ENCODE data around the gene CAMTA1. TPM values are rescaled to one million over a fixed set of nuclear protein-coding genes. Genes with fewer than 3 reads are reported as not detected.

CAMTA1 gene
- total and polyA plus RNA-seq, 8 donors = 13.0 to 54.2 (median 23.6) TPM

- WGBS, 2 donors = 72 to 79% methylated on average over 12 of the region's 12 CpGs
- Histone ChIP-seq H3K4me3 (no peak overlapping the region), H3K27me3 (no peaks in the 10 kb centered on the region), H3K9me3 (no peaks in the 10 kb centered on the region), H3K36me3 (no peaks in the 10 kb centered on the region), H3K27ac (no peak overlapping the region), H3K4me1 (no peaks in the 10 kb centered on the region)
- ATAC-seq (no peak), FAIRE-seq (no peak), DNase-seq (peak in 1 of 6 donors; percentile 34)
- TF ChIP-seq CTCF (IDR thresholded peaks at IDR 0.05) = no peak
- intact Hi-C loops (cut with DNase I) = no loop called here
These were observed 740.2 kb downstream of the CAMTA1 start for GRCh38 chr1:7525338-7526063.

- Histone ChIP-seq H3K9me3 (no peaks in the 10 kb centered on the region), H3K4me1 (no peaks in the 10 kb centered on the region), H3K27me3 (no peaks in the 10 kb centered on the region), H3K4me3 (no peak overlapping the region), H3K36me3 (no peaks in the 10 kb centered on the region), H3K27ac (no peak overlapping the region)
- TF ChIP-seq CTCF (IDR thresholded peaks at IDR 0.05) = no peak
- ATAC-seq (no peak), DNase-seq (peak in 1 of 6 donors; percentile 26), FAIRE-seq (no peak)
- 72 to 77% methylated on average over 10 of the region's 10 CpGs for WGBS, 2 donors
- intact Hi-C loops (cut with DNase I) = no loop called here
These were observed 741.1 kb downstream of the CAMTA1 start for GRCh38 chr1:7526196-7526866.

- Histone ChIP-seq H3K4me1 (no peaks in the 10 kb centered on the region), H3K9me3 (no peaks in the 10 kb centered on the region), H3K4me3 (no peak overlapping the region), H3K27ac (no peak overlapping the region), H3K36me3 (no peaks in the 10 kb centered on the region), H3K27me3 (no peaks in the 10 kb centered on the region)
- peak in 1 of 6 donors; percentile 23 for DNase-seq
- 81 to 82% methylated on average over 12 of the region's 12 CpGs for WGBS, 2 donors
- intact Hi-C loops (cut with DNase I) = no loop called here
- no peak for FAIRE-seq
- no peak for TF ChIP-seq CTCF (IDR thresholded peaks at IDR 0.05)
- no peak for ATAC-seq
These were observed 741.8 kb downstream of the CAMTA1 start for GRCh38 chr1:7526867-7527732.

- 86 to 93% methylated on average over 7 of the region's 7 CpGs for WGBS, 2 donors
- Histone ChIP-seq H3K4me1 (no peaks in the 10 kb centered on the region), H3K27ac (no peak overlapping the region), H3K4me3 (no peak overlapping the region), H3K9me3 (no peaks in the 10 kb centered on the region), H3K27me3 (no peaks in the 10 kb centered on the region), H3K36me3 (no peaks in the 10 kb centered on the region)
- intact Hi-C loops (cut with DNase I) = no loop called here
- DNase-seq = no peak
- no peak for TF ChIP-seq CTCF (IDR thresholded peaks at IDR 0.05)
- ATAC-seq = no peak
- no peak for FAIRE-seq
These were observed 742.4 kb downstream of the CAMTA1 start for GRCh38 chr1:7527733-7528045.
